ENCODE data around the gene TAS1R1.

The TAS1R1 gene

GRCh38 chr1:6613361-6614018 is 58.4 kb downstream of the TAS1R1 start, which contains the start of gene PHF13:
Gene PHF13 (plus strand): TSS chr1:6613731. CDS start chr1:6614067, 336 bp downstream.
- TF ChIP-seq CTCF (IDR thresholded peaks at IDR 0.05; ENCODE audit: borderline replicate concordance, extremely low read depth, low read length, poor library complexity, severe bottlenecking) (no peak), EZH2 (IDR thresholded peaks at IDR 0.05; ENCODE audit: borderline replicate concordance, low read depth, low read length, severe bottlenecking) (no peak)
- Histone ChIP-seq H3K27me3 (ENCODE audit: insufficient read depth, low read length, poor library complexity) (no peaks in the 10 kb centered on the region), H3K9me3 (ENCODE audit: insufficient read depth, low read length, severe bottlenecking) (no peaks in the 10 kb centered on the region), H3K4me1 (ENCODE audit: insufficient read depth, low read length) (peaks cover 28% of the 10 kb centered on the region), H3K79me2 (ENCODE audit: insufficient read depth, low read length) (peaks cover 46% of the 10 kb centered on the region), H3K4me3 (ENCODE audit: low read depth in 1 of 2, low read length in 2 of 2) (peak within 1 kb of the TSS; percentile 78 to 88), H3K4me2 (ENCODE audit: insufficient read depth, low read length) (peak within 1 kb of the TSS; percentile 100), H2AFZ (ENCODE audit: low read depth, low read length) (peak within 1 kb of the TSS; percentile 80), H3K27ac (ENCODE audit: low read length) (peak within 1 kb of the TSS; percentile 68), H4K20me1 (ENCODE audit: insufficient read depth, low read length) (peaks cover 30% of the 10 kb centered on the region), H3K36me3 (ENCODE audit: insufficient read depth, low read length) (peaks cover 20% of the 10 kb centered on the region), H3K9ac (ENCODE audit: low read depth, low read length) (peak within 1 kb of the TSS; percentile 91)
- peak; percentile 99 for DNase-seq
- ATAC-seq (ENCODE audit: insufficient read depth, low read depth) = peak; percentile 94

GRCh38 chr1:6614019-6614928 is 59.2 kb downstream of the TAS1R1 start:
- H3K27me3 ChIP-seq (ENCODE audit: insufficient read depth, low read length, poor library complexity) = no peaks in the 10 kb centered on the region
- ATAC-seq (ENCODE audit: insufficient read depth, low read depth) = peak; percentile 8
- H3K79me2 ChIP-seq (ENCODE audit: insufficient read depth, low read length) = peaks cover 53% of the 10 kb centered on the region
- peaks cover 36% of the 10 kb centered on the region for H4K20me1 ChIP-seq (ENCODE audit: insufficient read depth, low read length)
- H3K9ac ChIP-seq (ENCODE audit: low read depth, low read length) = peak overlapping the region; percentile 91
- H3K4me2 ChIP-seq (ENCODE audit: insufficient read depth, low read length) = peak overlapping the region; percentile 57
- DNase-seq = peak; percentile 74
- peak overlapping the region; percentile 68 for H3K27ac ChIP-seq (ENCODE audit: low read length)
- peak overlapping the region; percentile 78 to 88; a peak in 3 of 4 replicates for H3K4me3 ChIP-seq (ENCODE audit: low read depth in 1 of 2, low read length in 2 of 2)
- peak overlapping the region; percentile 62 for H2AFZ ChIP-seq (ENCODE audit: low read depth, low read length)
- H3K9me3 ChIP-seq (ENCODE audit: insufficient read depth, low read length, severe bottlenecking) = no peaks in the 10 kb centered on the region
- peaks cover 28% of the 10 kb centered on the region for H3K4me1 ChIP-seq (ENCODE audit: insufficient read depth, low read length)
- no peak for TF ChIP-seq CTCF (IDR thresholded peaks at IDR 0.05; ENCODE audit: borderline replicate concordance, extremely low read depth, low read length, poor library complexity, severe bottlenecking)
- no peak for TF ChIP-seq EZH2 (IDR thresholded peaks at IDR 0.05; ENCODE audit: borderline replicate concordance, low read depth, low read length, severe bottlenecking)
- peaks cover 27% of the 10 kb centered on the region for H3K36me3 ChIP-seq (ENCODE audit: insufficient read depth, low read length)

- DNase-seq = no peak
- no peaks in the 10 kb centered on the region for H3K27me3 ChIP-seq (ENCODE audit: insufficient read depth, low read length, poor library complexity)
- H3K4me2 ChIP-seq (ENCODE audit: insufficient read depth, low read length) = peak overlapping the region; percentile 57
- peaks cover 28% of the 10 kb centered on the region for H3K4me1 ChIP-seq (ENCODE audit: insufficient read depth, low read length)
- H3K9ac ChIP-seq (ENCODE audit: low read depth, low read length) = peak overlapping the region; percentile 42; the same call in 1 of the 2 replicates
- H3K79me2 ChIP-seq (ENCODE audit: insufficient read depth, low read length) = peaks cover 61% of the 10 kb centered on the region
- H3K36me3 ChIP-seq (ENCODE audit: insufficient read depth, low read length) = peaks cover 36% of the 10 kb centered on the region
- no peak for TF ChIP-seq EZH2 (IDR thresholded peaks at IDR 0.05; ENCODE audit: borderline replicate concordance, low read depth, low read length, severe bottlenecking)
- peaks cover 44% of the 10 kb centered on the region for H4K20me1 ChIP-seq (ENCODE audit: insufficient read depth, low read length)
- H3K9me3 ChIP-seq (ENCODE audit: insufficient read depth, low read length, severe bottlenecking) = no peaks in the 10 kb centered on the region
- H3K4me3 ChIP-seq (ENCODE audit: low read depth in 1 of 2, low read length in 2 of 2) = peak overlapping the region; percentile 78 to 88; a peak in 3 of 4 replicates
- no peak for ATAC-seq (ENCODE audit: insufficient read depth, low read depth)
- no peak overlapping the region for H2AFZ ChIP-seq (ENCODE audit: low read depth, low read length)
- no peak overlapping the region for H3K27ac ChIP-seq (ENCODE audit: low read length)
These were observed 60.0 kb downstream of the TAS1R1 start for GRCh38 chr1:6614929-6615785.

Measured in DND-41 (cell line).